Left lung (tissue), 10 donors: ENCODE results near the gene GLRA1. TPM values are rescaled to one million over a fixed set of nuclear protein-coding genes. Genes with fewer than 3 reads are reported as not detected.

Experiments
- ATAC-seq: fragments of 200-7000 bp; cut with Tn5 transposase; one replicate; pipeline ENCODE4 v1.9.1; 2020; ENCODE audit warnings: moderate library complexity
- DNase-seq, 4 donors: peaks; one replicate each; pipeline ENCODE4 v3.0.0-alpha.2; 2013 to 2020
- H3K27ac ChIP-seq, 2 donors: fragments of 200-600 bp; sonication (generic) in 1 of 2; one replicate each; pipeline versions ENCODE4 v1.5.0 to v1.8.0; 2020 to 2021
- H3K27me3 ChIP-seq, 2 donors: fragments of 200-600 bp; sonication (generic) in 1 of 2; one replicate each; pipeline versions ENCODE4 v1.5.0 to v1.8.0; 2020 to 2021
- H3K36me3 ChIP-seq, 2 donors: fragments of 200-600 bp; sonication (generic) in 1 of 2; one replicate each; pipeline versions ENCODE4 v1.5.0 to v1.8.0; 2020 to 2021
- H3K4me1 ChIP-seq, 2 donors: fragments of 200-600 bp; one replicate each; pipeline ENCODE4 v1.8.0; 2021
- H3K4me3 ChIP-seq, 2 donors: fragments of 200-600 bp; sonication (generic) in 1 of 2; one replicate each; pipeline versions ENCODE4 v1.5.0 to v1.8.0; 2020 to 2021; ENCODE audit warnings: mild to moderate bottlenecking in 1 of 2
- H3K9me3 ChIP-seq, 2 donors: fragments of 200-600 bp; sonication (generic) in 1 of 2; one replicate each; pipeline versions ENCODE4 v1.5.0 to v1.8.0; 2020 to 2021
- CTCF ChIP-seq, 2 donors: fragments of 200-600 bp; sonication (generic) in 1 of 2; IDR thresholded peaks; one replicate each; pipeline versions ENCODE4 v1.5.0 to v1.8.0; 2021; ENCODE audit warnings: antibody characterized with exemption in 2 of 2
- intact Hi-C, 2 donors: fragments of 100-400 bp; cut with DNase I; formaldehyde crosslinking; loops; one replicate each; pipeline versions ENCODE4 v1.11.2 to v1.14.2; 2022
- polyA plus RNA-seq, 6 donors: library from polyadenylated mRNA; unstranded; fragments of 120-200 nt; gene quantifications; one replicate each; pipeline ENCODE4 v1.2.1, GENCODE V29; 2013; ENCODE audit not compliant: insufficient read length in 6 of 6
- total RNA-seq, 2 donors: library from RNA; stranded (reverse); fragmentation: NEBNext Ultra II Directional; extraction: Animal tissue kit (Norgen Biotek cat#: 25700); gene quantifications; one replicate each; pipeline ENCODE4 v1.2.1, GENCODE V29; 2021
- donor health status: DM: no; HTN: yes; CAD: no.
- donor health status: DM: no; HTN: no; CAD: no.

The GLRA1 gene
- total and polyA plus RNA-seq, 8 donors = 0.08 to 0.10 TPM; not detected in 6

GRCh38 chr5:151923866-151924476 lies 680 bp downstream of the GLRA1 start:
- Histone ChIP-seq H3K4me1 (no peaks in the 10 kb centered on the region), H3K27me3 (peaks cover 6 to 37% of the 10 kb centered on the region in 2 donors), H3K36me3 (no peaks in the 10 kb centered on the region), H3K4me3 (no peak overlapping the region), H3K9me3 (no peaks in the 10 kb centered on the region), H3K27ac (no peak overlapping the region)
- ATAC-seq (no peak), DNase-seq (no peak)
- no peak for TF ChIP-seq CTCF (IDR thresholded peaks at IDR 0.05)
- intact Hi-C loops = no loop called here

GRCh38 chr5:151921916-151922315 lies 2.7 kb downstream of the GLRA1 start:
- DNase-seq = no peak
- H3K4me1 ChIP-seq = no peaks in the 10 kb centered on the region
- intact Hi-C loops = no loop called here
- TF ChIP-seq CTCF (IDR thresholded peaks at IDR 0.05) = no peak
- H3K4me3 ChIP-seq = no peak overlapping the region
- H3K27ac ChIP-seq = no peak overlapping the region
- H3K36me3 ChIP-seq = no peaks in the 10 kb centered on the region
- no peak for ATAC-seq
- H3K27me3 ChIP-seq = peaks cover 6 to 37% of the 10 kb centered on the region in 2 donors
- H3K9me3 ChIP-seq = no peaks in the 10 kb centered on the region

- DNase-seq (no peak), ATAC-seq (no peak)
- peaks cover 0 to 4% of the 10 kb centered on the region in 2 donors for H3K27me3 ChIP-seq
- H3K4me3 ChIP-seq = no peak overlapping the region
- no peaks in the 10 kb centered on the region for H3K36me3 ChIP-seq
- no peak for TF ChIP-seq CTCF (IDR thresholded peaks at IDR 0.05)
- H3K4me1 ChIP-seq = no peaks in the 10 kb centered on the region
- intact Hi-C loops = no loop called here
- no peaks in the 10 kb centered on the region for H3K9me3 ChIP-seq
- no peak overlapping the region for H3K27ac ChIP-seq
Observed at GRCh38 chr5:151917904-151918303, 6.7 kb downstream of the GLRA1 start.

GRCh38 chr5:151913425-151913824 lies 11.2 kb downstream of the GLRA1 start:
- DNase-seq (no peak), ATAC-seq (no peak)
- Histone ChIP-seq H3K4me3 (no peak overlapping the region), H3K4me1 (no peaks in the 10 kb centered on the region), H3K27me3 (no peaks in the 10 kb centered on the region), H3K9me3 (no peaks in the 10 kb centered on the region), H3K36me3 (no peaks in the 10 kb centered on the region), H3K27ac (no peak overlapping the region)
- TF ChIP-seq CTCF (IDR thresholded peaks at IDR 0.05) = no peak
- intact Hi-C loops = no loop called here

- Histone ChIP-seq H3K4me1 (no peaks in the 10 kb centered on the region), H3K27ac (no peak overlapping the region), H3K9me3 (no peaks in the 10 kb centered on the region), H3K27me3 (no peaks in the 10 kb centered on the region), H3K4me3 (no peak overlapping the region), H3K36me3 (no peaks in the 10 kb centered on the region)
- DNase-seq = peak in 1 of 4 donors; percentile 47
- no peak for ATAC-seq
- TF ChIP-seq CTCF (IDR thresholded peaks at IDR 0.05) = no peak
- intact Hi-C loops = no loop called here
Observed at GRCh38 chr5:151912360-151912759, 12.3 kb downstream of the GLRA1 start.
